BE2C (cell line): ENCODE data around the gene ZNF547.

Experiments
- DNase-seq: peaks from one replicate; pipeline ENCODE4 v3.0.0-alpha.2; 2020
- H3K27me3 ChIP-seq: fragments of 250-450 bp; sonication (Bioruptor Pico); 2 replicates; pipeline ENCODE4 v1.5.1; 2020; ENCODE audit warnings: mild to moderate bottlenecking
- H3K36me3 ChIP-seq: fragments of 250-450 bp; sonication (Bioruptor Pico); 2 replicates; pipeline ENCODE4 v1.5.1; 2020; ENCODE audit warnings: mild to moderate bottlenecking
- H3K4me1 ChIP-seq: fragments of 250-450 bp; sonication (Bioruptor Pico); 2 replicates; pipeline ENCODE4 v1.5.1; 2020
- H3K4me3 ChIP-seq: 2 replicates; pipeline ENCODE4 v1.5.1; 2011; ENCODE audit warnings: low read depth, low read length
- H3K9me3 ChIP-seq: fragments of 250-450 bp; sonication (Bioruptor Pico); 2 replicates; pipeline ENCODE4 v1.5.1; 2020
- TF ChIP-seq, protein P1 (sequence below): IDR thresholded peaks from 2 replicates; pipeline ENCODE4 v1.5.1; 2012; ENCODE audit warnings: mild to moderate bottlenecking, low read depth, low read length

Gene ZNF547

DNA sequence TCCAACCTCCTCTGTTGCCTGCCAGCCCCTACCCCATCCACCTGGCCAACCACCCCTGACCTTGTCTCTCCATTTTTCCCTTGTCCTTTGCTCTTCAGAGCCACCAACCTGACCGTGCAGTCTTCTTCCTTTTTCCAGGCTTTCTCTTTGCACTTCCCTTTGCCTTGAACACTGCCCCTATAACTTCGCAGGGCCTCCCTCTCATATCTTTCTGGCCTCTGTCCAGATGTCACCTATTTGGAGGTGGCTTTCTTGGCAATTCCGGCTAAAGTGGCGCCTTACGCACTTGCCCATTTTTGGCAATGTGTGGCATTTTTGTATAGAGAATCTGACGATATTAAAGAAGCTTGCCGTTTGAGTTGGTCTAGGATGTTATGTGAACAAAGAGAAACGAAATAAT is 42.2 kb upstream of the ZNF547 start:
- H3K36me3 ChIP-seq, result peaks cover 17% of the 10 kb centered on the region
- peak overlapping the region; percentile 95 for H3K4me3 ChIP-seq
- no peaks in the 10 kb centered on the region for H3K9me3 ChIP-seq
- peaks cover 16% of the 10 kb centered on the region for H3K27me3 ChIP-seq
- TF ChIP-seq, protein P1, sequence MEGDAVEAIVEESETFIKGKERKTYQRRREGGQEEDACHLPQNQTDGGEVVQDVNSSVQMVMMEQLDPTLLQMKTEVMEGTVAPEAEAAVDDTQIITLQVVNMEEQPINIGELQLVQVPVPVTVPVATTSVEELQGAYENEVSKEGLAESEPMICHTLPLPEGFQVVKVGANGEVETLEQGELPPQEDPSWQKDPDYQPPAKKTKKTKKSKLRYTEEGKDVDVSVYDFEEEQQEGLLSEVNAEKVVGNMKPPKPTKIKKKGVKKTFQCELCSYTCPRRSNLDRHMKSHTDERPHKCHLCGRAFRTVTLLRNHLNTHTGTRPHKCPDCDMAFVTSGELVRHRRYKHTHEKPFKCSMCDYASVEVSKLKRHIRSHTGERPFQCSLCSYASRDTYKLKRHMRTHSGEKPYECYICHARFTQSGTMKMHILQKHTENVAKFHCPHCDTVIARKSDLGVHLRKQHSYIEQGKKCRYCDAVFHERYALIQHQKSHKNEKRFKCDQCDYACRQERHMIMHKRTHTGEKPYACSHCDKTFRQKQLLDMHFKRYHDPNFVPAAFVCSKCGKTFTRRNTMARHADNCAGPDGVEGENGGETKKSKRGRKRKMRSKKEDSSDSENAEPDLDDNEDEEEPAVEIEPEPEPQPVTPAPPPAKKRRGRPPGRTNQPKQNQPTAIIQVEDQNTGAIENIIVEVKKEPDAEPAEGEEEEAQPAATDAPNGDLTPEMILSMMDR, result no peak
- H3K4me1 ChIP-seq, result no peaks in the 10 kb centered on the region
- DNase-seq, result no peak

DNA sequence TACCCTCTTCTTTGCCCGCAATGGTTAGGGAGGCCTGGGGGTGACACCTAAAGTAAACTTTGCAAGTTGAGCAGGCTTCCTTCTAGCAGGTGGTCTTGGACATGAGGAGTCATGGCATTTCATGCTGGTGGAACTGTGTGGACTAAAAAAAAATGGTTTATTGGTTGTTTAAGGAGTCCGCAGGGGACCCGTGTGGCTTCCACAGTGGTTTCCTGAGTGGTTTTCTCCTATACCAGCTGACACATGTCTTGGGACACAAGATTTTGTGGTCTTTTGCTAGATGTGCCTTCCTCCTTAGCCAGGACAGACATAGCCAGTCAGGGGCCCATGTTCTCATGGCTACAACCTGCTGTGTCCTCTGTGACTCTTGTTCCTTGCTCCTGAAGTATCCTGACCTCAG is 41.6 kb upstream of the ZNF547 start:
- Histone ChIP-seq H3K9me3 (no peaks in the 10 kb centered on the region), H3K27me3 (peaks cover 10% of the 10 kb centered on the region), H3K36me3 (peaks cover 23% of the 10 kb centered on the region), H3K4me3 (peak overlapping the region; percentile 95), H3K4me1 (no peaks in the 10 kb centered on the region)
- TF ChIP-seq, protein P1, result no peak
- no peak for DNase-seq

DNA sequence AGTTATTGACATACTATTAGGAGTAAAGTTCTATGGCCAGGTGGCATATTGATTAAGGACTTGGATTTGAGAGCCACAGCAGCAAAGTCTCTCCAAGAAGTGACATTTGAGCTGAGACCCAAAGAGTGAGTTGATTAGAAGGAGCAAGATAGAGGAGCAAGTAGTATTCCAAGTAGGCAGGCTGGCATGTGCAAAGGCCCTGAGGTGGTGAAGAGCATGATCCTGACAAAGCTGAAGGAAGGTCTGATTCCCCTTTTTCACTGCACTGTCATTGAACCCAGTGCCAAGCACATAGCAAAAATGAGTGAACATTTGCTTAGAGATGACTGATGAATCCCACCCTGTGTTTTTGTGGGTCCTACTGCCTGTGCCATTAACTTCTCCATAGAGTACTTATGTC is 38.4 kb upstream of the ZNF547 start:
- no peak overlapping the region for H3K4me3 ChIP-seq
- H3K27me3 ChIP-seq, result no peaks in the 10 kb centered on the region
- no peak for DNase-seq
- peaks cover 48% of the 10 kb centered on the region for H3K36me3 ChIP-seq
- no peaks in the 10 kb centered on the region for H3K4me1 ChIP-seq
- TF ChIP-seq, protein P1, result no peak
- H3K9me3 ChIP-seq, result no peaks in the 10 kb centered on the region

DNA sequence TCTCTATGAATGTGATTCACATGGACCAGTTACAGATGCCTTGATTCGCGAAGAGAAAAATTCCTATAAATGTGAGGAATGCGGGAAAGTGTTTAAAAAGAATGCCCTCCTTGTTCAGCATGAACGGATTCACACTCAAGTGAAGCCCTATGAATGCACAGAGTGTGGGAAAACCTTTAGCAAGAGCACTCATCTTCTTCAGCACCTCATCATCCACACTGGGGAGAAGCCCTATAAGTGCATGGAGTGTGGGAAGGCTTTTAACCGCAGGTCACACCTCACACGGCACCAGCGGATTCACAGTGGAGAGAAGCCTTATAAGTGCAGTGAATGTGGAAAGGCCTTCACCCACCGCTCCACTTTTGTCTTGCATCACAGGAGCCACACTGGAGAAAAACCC is 35.4 kb upstream of the ZNF547 start:
- no peaks in the 10 kb centered on the region for H3K4me1 ChIP-seq
- H3K27me3 ChIP-seq, result no peaks in the 10 kb centered on the region
- peaks cover 48% of the 10 kb centered on the region for H3K36me3 ChIP-seq
- TF ChIP-seq, protein P1, result no peak
- no peaks in the 10 kb centered on the region for H3K9me3 ChIP-seq
- no peak overlapping the region for H3K4me3 ChIP-seq
- DNase-seq, result no peak

DNA sequence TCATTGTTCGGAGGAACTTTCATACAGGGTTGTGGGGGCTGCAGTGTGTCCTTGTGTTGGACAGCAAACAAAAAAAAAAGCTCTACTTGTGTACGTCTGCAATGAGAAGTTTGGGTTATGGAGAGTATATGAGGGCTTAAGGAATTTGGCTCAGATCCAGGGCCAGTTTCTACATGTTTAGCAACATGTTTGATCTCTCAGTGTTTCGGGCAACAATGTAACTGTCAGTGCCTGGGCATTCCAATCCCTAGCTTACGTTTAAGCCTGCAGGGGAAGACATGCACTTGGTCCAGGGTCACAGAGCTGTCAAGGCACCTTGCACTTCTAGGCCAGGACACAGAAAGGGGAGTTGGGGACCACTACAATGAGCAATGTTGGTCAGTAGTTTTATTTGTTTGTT is 29.2 kb upstream of the ZNF547 start:
- H3K9me3 ChIP-seq, result no peaks in the 10 kb centered on the region
- H3K27me3 ChIP-seq, result no peaks in the 10 kb centered on the region
- H3K36me3 ChIP-seq, result peaks cover 3% of the 10 kb centered on the region; the same call in 1 of the 2 replicates
- TF ChIP-seq, protein P1, result no peak
- H3K4me3 ChIP-seq, result no peak overlapping the region
- H3K4me1 ChIP-seq, result no peaks in the 10 kb centered on the region
- no peak for DNase-seq

DNA sequence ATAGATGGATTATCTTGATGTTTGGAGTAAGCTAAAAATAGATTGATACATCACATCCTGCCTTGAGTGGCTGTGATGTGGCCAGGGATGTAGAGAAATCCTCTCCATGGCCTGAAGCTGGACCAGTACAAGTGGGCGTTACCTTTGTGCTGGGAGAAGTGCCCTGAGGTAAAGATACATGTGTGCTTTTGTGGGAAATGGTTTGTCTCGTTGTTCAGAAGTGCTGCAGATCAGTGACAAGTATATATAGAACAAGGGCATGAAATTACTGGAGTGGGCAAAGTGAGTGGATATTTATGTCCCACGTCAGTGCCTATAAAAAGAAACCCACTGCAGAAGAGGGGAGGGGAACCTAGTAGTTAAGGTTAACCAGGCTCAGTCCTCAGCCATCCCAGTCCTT is 24.5 kb upstream of the ZNF547 start:
- H3K4me1 ChIP-seq, result no peaks in the 10 kb centered on the region
- H3K9me3 ChIP-seq, result no peaks in the 10 kb centered on the region
- no peak overlapping the region for H3K4me3 ChIP-seq
- no peak for DNase-seq
- peaks cover 8% of the 10 kb centered on the region for H3K27me3 ChIP-seq
- H3K36me3 ChIP-seq, result no peaks in the 10 kb centered on the region
- TF ChIP-seq, protein P1, result no peak
